ENCODE measurements around the gene MYT1. TPM values are rescaled to one million over a fixed set of nuclear protein-coding genes. Genes with fewer than 3 reads are reported as not detected.

The MYT1 gene
- total and polyA plus RNA-seq, 2 of the 13 experiments (the other 11 are each of a cell fraction or from before 2014, with no cell fraction given) = 0.58 to 2.5 TPM

GRCh38 chr20:64256282-64256935, 92.2 kb downstream of the MYT1 start (continued):
- TF ChIP-seq ZNF616 (CRISPR knock-in tag; IDR thresholded peaks at IDR 0.05; ENCODE audit: low read depth) (no peak), ZNF337 (CRISPR knock-in tag; IDR thresholded peaks at IDR 0.05; ENCODE audit: borderline replicate concordance, low read depth) (no peak), E2F1 (CRISPR knock-in tag; IDR thresholded peaks at IDR 0.05) (no peak), FOXC1 (CRISPR knock-in tag; IDR thresholded peaks at IDR 0.05; ENCODE audit: borderline replicate concordance) (0 out of 2 replicates have a peak, but pooled peaks have one; percentile 45), ZNF431 (CRISPR knock-in tag; IDR thresholded peaks at IDR 0.05; ENCODE audit: borderline replicate concordance, low read depth) (no peak), POGK (CRISPR knock-in tag; conservative IDR thresholded peaks at IDR 0.05) (no peak), ZNF296 (CRISPR knock-in tag; conservative IDR thresholded peaks at IDR 0.05) (no peak), TFE3 (CRISPR knock-in tag; IDR thresholded peaks at IDR 0.05) (peak; percentile 20; the same call in 1 of the 2 replicates), HOXA5 (CRISPR knock-in tag; IDR thresholded peaks at IDR 0.05) (no peak), ZNF207 (IDR thresholded peaks at IDR 0.05; ENCODE audit: borderline replicate concordance) (no peak), IKZF4 (CRISPR knock-in tag; IDR thresholded peaks at IDR 0.05; ENCODE audit: borderline replicate concordance, low read depth, not compliant biosample characterization) (peak; percentile 20), CHCHD3 (CRISPR knock-in tag; IDR thresholded peaks at IDR 0.05) (no peak), RAD21 (CRISPR knock-in tag; IDR thresholded peaks at IDR 0.05) (no peak), SP140L (CRISPR knock-in tag; IDR thresholded peaks at IDR 0.05; ENCODE audit: borderline replicate concordance) (no peak), EEA1 (CRISPR knock-in tag; IDR thresholded peaks at IDR 0.05; ENCODE audit: borderline replicate concordance) (no peak), ADNP (CRISPR knock-in tag; IDR thresholded peaks at IDR 0.05) (no peak), ATF1 (CRISPR knock-in tag; IDR thresholded peaks at IDR 0.05) (0 out of 2 replicates have a peak, but pooled peaks have one; percentile 20), HBP1 (CRISPR knock-in tag; IDR thresholded peaks at IDR 0.05; ENCODE audit: low read depth) (0 out of 2 replicates have a peak, but pooled peaks have one; percentile 63), PHF5A (CRISPR knock-in tag; IDR thresholded peaks at IDR 0.05; ENCODE audit: low read depth, unreplicated experiment) (no peak), ATAD3A (CRISPR knock-in tag; IDR thresholded peaks at IDR 0.05) (no peak), SP4 (CRISPR knock-in tag; IDR thresholded peaks at IDR 0.05) (no peak), ZNF547 (CRISPR knock-in tag; IDR thresholded peaks at IDR 0.05) (no peak), ZNF678 (CRISPR knock-in tag; IDR thresholded peaks at IDR 0.05) (no peak), SMC3 (IDR thresholded peaks at IDR 0.05; ENCODE audit: low read length) (no peak), ELF3 (CRISPR knock-in tag; IDR thresholded peaks at IDR 0.05) (no peak), HNRNPK (IDR thresholded peaks at IDR 0.05; ENCODE audit: low read depth, low read length, poor library complexity, severe bottlenecking) (no peak)

Data from HepG2 (cell line).